Urinary bladder (tissue), 4 donors: ENCODE results near the gene PHF2. TPM values are rescaled to one million over a fixed set of nuclear protein-coding genes. Genes with fewer than 3 reads are reported as not detected.

Experiments
- DNase-seq: peaks from one replicate; pipeline ENCODE4 v3.0.0-alpha.2; 2015; ENCODE audit errors: extremely low spot score
- H3K27ac ChIP-seq: one replicate; pipeline ENCODE4 v1.5.1; 2013; ENCODE audit warnings: low read depth, mild to moderate bottlenecking, moderate library complexity
- H3K36me3 ChIP-seq: one replicate; pipeline ENCODE4 v1.6.1; 2013; ENCODE audit warnings: mild to moderate bottlenecking, moderate library complexity; ENCODE audit not compliant: insufficient read depth
- H3K4me1 ChIP-seq: one replicate; pipeline ENCODE4 v1.6.1; 2013; ENCODE audit warnings: mild to moderate bottlenecking, moderate library complexity; ENCODE audit not compliant: insufficient read depth
- H3K4me3 ChIP-seq: one replicate; pipeline ENCODE4 v1.5.1; 2013; ENCODE audit warnings: low read depth, low read length
- WGBS: extraction: QIAGEN DNeasy Blood & Tissue Kit; methylation state at CpG from one replicate; pipeline ENCODE4 v1.1.7; 2013; 5-methylcytosine and 5-hydroxymethylcytosine counted together
- polyA plus RNA-seq: library from polyadenylated mRNA; stranded (reverse); fragments of 200-250 nt; gene quantifications from one replicate; pipeline ENCODE4 v1.2.3, GENCODE V29; 2013
- total RNA-seq: library from RNA; depleted of rRNA; stranded (reverse); fragments of >200 nt; gene quantifications from one replicate; pipeline ENCODE4 v1.2.3, GENCODE V29; 2014
- donor health status: healthy with polysubstance abuse.
- donor health status: healthy.

The PHF2 gene
- total and polyA plus RNA-seq, 2 donors = 20.0 to 33.1 TPM

GRCh38 chr9:93681269-93682154 lies 105.1 kb downstream of the PHF2 start:
- Histone ChIP-seq H3K27ac (no peak overlapping the region), H3K4me3 (no peak overlapping the region), H3K4me1 (no peaks in the 10 kb centered on the region), H3K36me3 (peaks cover 3% of the 10 kb centered on the region)
- 60% methylated on average over 25 of the region's 25 CpGs for WGBS
- DNase-seq = no peak

- 45% methylated on average over 19 of the region's 19 CpGs for WGBS
- DNase-seq = no peak
- no peak overlapping the region for H3K27ac ChIP-seq
- H3K4me3 ChIP-seq = no peak overlapping the region
- no peaks in the 10 kb centered on the region for H3K4me1 ChIP-seq
- no peaks in the 10 kb centered on the region for H3K36me3 ChIP-seq
Observed at GRCh38 chr9:93682155-93682968, 106.0 kb downstream of the PHF2 start.

GRCh38 chr9:93683331-93684134 lies 107.1 kb downstream of the PHF2 start:
- WGBS = 89% methylated on average over 10 of the region's 10 CpGs
- H3K27ac ChIP-seq = no peak overlapping the region
- no peak overlapping the region for H3K4me3 ChIP-seq
- no peaks in the 10 kb centered on the region for H3K4me1 ChIP-seq
- no peak for DNase-seq
- no peaks in the 10 kb centered on the region for H3K36me3 ChIP-seq

GRCh38 chr9:93684161-93684765 lies 107.9 kb downstream of the PHF2 start:
- Histone ChIP-seq H3K27ac (no peak overlapping the region), H3K4me3 (no peak overlapping the region), H3K36me3 (no peaks in the 10 kb centered on the region), H3K4me1 (no peaks in the 10 kb centered on the region)
- WGBS = 84% methylated on average over 20 of the region's 20 CpGs
- no peak for DNase-seq

- WGBS = 60% methylated on average over 11 of the region's 11 CpGs
- Histone ChIP-seq H3K27ac (no peak overlapping the region), H3K4me3 (no peak overlapping the region), H3K36me3 (no peaks in the 10 kb centered on the region), H3K4me1 (no peaks in the 10 kb centered on the region)
- no peak for DNase-seq
Observed at GRCh38 chr9:93684806-93685543, 108.6 kb downstream of the PHF2 start.

GRCh38 chr9:93686127-93686879 lies 109.9 kb downstream of the PHF2 start:
- 88% methylated on average over 9 of the region's 9 CpGs for WGBS

GRCh38 chr9:93686880-93687236 lies 110.5 kb downstream of the PHF2 start:
- 86% methylated on average over 3 of the region's 3 CpGs for WGBS
- no peaks in the 10 kb centered on the region for H3K36me3 ChIP-seq
- H3K27ac ChIP-seq = no peak overlapping the region
- DNase-seq = no peak
- no peaks in the 10 kb centered on the region for H3K4me1 ChIP-seq
- H3K4me3 ChIP-seq = no peak overlapping the region

More at GRCh38 chr9:93686127-93686879, 109.9 kb downstream of the PHF2 start:
- Histone ChIP-seq H3K4me3 (no peak overlapping the region), H3K36me3 (no peaks in the 10 kb centered on the region), H3K4me1 (no peaks in the 10 kb centered on the region), H3K27ac (no peak overlapping the region)
- no peak for DNase-seq

- WGBS = 84% methylated on average over 1 of the region's 1 CpG
- DNase-seq = no peak
Observed at GRCh38 chr9:93690618-93691017, 114.2 kb downstream of the PHF2 start.

GRCh38 chr9:93693129-93693528 lies 116.7 kb downstream of the PHF2 start:
- DNase-seq = no peak
- WGBS = 74% methylated on average over 3 of the region's 3 CpGs
- Histone ChIP-seq H3K4me1 (no peaks in the 10 kb centered on the region), H3K27ac (no peak overlapping the region), H3K36me3 (no peaks in the 10 kb centered on the region), H3K4me3 (no peak overlapping the region)

More at GRCh38 chr9:93690618-93691017, 114.2 kb downstream of the PHF2 start:
- Histone ChIP-seq H3K36me3 (no peaks in the 10 kb centered on the region), H3K4me3 (no peak overlapping the region), H3K27ac (no peak overlapping the region), H3K4me1 (no peaks in the 10 kb centered on the region)

GRCh38 chr9:93697352-93698139 lies 121.2 kb downstream of the PHF2 start:
- H3K4me3 ChIP-seq = no peak overlapping the region
- no peaks in the 10 kb centered on the region for H3K4me1 ChIP-seq
- 79% methylated on average over 28 of the region's 28 CpGs for WGBS
- H3K27ac ChIP-seq = no peak overlapping the region
- no peaks in the 10 kb centered on the region for H3K36me3 ChIP-seq
- no peak for DNase-seq

- no peak for DNase-seq
- 79% methylated on average over 16 of the region's 16 CpGs for WGBS
- Histone ChIP-seq H3K27ac (no peak overlapping the region), H3K4me3 (no peak overlapping the region), H3K4me1 (no peaks in the 10 kb centered on the region), H3K36me3 (no peaks in the 10 kb centered on the region)
Observed at GRCh38 chr9:93698140-93698908, 121.9 kb downstream of the PHF2 start.
